ENCODE results near the gene ENGASE.

GRCh38 chr17:79034931-79035485 lies 39.6 kb upstream of the ENGASE start:
- TF ChIP-seq MAX (IDR thresholded peaks at IDR 0.05; ENCODE audit: low read depth) (no peak), CTCF (IDR thresholded peaks at IDR 0.05) (no peak)
